Erythroblast (primary cell): Measurements from ENCODE around the gene KCNS1.
"Not testable (repeated sequence)": the region's sequence is repeated elsewhere in the genome, so short reads cannot be mapped to it uniquely, and the experiment has no call there.

ENCODE experiments used
- DNase-seq, 2 experiments: peaks; one replicate each; lab custom pipeline; 2025; lab: John Stamatoyannopoulos, UW
- GATA1 ChIP-seq: IDR thresholded peaks from 2 replicates; pipeline ENCODE4 v1.6.1; 2011; ENCODE audit warnings: low read depth, mild to moderate bottlenecking, control low read depth, low read length, moderate library complexity
- POLR2A ChIP-seq: IDR thresholded peaks from 2 replicates; pipeline ENCODE4 v1.6.1; 2011; ENCODE audit warnings: mild to moderate bottlenecking, low read length

KCNS1 gene, protein sequence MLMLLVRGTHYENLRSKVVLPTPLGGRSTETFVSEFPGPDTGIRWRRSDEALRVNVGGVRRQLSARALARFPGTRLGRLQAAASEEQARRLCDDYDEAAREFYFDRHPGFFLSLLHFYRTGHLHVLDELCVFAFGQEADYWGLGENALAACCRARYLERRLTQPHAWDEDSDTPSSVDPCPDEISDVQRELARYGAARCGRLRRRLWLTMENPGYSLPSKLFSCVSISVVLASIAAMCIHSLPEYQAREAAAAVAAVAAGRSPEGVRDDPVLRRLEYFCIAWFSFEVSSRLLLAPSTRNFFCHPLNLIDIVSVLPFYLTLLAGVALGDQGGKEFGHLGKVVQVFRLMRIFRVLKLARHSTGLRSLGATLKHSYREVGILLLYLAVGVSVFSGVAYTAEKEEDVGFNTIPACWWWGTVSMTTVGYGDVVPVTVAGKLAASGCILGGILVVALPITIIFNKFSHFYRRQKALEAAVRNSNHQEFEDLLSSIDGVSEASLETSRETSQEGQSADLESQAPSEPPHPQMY

DNA sequence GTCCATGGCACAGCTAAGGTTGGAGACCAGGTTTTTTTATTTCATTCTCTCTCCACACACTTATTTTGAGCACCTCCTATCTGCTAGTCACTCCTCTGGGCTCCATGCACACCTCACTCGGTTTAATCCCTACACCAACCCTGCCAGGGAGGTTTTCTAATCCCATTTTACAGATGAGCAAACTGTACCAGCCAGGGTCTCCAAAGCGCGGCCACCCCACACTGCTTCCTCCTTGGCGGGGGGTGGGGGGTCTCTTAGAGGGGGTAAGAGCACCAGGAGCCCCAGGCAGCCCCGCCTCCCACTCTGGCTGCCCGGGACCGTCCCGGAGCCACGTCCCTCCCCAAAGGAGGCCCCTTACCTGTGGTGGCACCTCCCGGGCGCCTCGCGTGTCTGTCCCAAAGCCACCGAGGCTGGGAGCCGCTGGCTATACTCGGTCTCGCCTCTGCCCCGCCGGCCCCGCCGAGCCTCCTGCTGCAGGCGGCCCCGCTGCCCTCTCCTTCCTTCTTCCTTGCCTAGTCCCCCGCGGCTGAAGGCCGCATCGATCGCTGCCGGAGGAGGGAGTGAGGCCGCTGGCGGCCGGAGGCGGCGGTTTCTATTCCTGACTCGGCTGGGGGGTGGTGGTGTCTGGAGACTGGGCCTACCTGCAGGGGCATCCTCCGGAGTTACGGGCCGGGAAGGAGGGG lies at the start of gene KCNS1:
KCNS1 (minus strand) TSS at position 565 of the 683 bp plus-strand sequence. CDS start 1,891 bp downstream, outside the sequence.
- DNase-seq: no peak
- TF ChIP-seq POLR2A: no peak
- no peak for TF ChIP-seq GATA1

DNA sequence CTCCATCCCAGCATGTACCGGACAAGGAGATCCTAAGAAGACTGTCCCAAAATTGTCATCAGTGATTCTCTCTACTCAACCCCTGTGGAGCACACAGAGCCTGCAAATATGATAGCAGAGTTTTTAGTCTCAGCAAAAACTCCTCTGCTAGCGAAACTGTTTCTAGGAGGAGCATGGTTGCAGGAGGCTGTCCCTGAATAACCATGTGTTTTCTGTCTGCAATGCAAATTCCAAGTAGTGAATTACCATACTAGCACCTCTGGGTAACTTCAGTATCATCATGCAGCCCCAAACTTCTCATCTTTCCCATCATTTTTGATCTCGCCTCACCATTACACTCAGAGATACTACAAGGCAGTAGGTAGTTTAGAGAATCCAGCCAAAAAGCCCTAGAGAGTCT lies 48.1 kb upstream of the KCNS1 start:
- DNase-seq: no peak
- no peak for TF ChIP-seq POLR2A
- TF ChIP-seq GATA1: no peak

DNA sequence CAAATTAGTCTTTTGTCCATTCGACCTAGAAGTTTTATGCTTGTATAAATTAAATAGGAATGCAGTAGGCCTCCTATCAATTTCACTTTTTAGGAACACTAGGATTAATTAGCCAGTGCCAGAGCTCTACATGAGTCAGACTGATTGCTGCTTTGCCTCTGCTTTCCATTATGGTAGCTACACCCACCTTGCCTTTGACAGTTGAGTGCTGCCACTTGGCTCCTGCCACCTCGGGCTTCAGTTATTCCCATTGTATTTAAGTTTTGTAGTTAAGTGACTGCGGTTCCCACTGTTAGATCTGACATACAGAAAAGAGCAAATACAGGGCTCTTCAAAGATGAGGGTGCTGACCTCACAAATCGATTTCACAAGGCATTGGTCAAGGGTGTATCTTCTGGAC lies 39.9 kb upstream of the KCNS1 start:
- no peak for TF ChIP-seq POLR2A
- no peak for TF ChIP-seq GATA1
- DNase-seq: no peak

DNA sequence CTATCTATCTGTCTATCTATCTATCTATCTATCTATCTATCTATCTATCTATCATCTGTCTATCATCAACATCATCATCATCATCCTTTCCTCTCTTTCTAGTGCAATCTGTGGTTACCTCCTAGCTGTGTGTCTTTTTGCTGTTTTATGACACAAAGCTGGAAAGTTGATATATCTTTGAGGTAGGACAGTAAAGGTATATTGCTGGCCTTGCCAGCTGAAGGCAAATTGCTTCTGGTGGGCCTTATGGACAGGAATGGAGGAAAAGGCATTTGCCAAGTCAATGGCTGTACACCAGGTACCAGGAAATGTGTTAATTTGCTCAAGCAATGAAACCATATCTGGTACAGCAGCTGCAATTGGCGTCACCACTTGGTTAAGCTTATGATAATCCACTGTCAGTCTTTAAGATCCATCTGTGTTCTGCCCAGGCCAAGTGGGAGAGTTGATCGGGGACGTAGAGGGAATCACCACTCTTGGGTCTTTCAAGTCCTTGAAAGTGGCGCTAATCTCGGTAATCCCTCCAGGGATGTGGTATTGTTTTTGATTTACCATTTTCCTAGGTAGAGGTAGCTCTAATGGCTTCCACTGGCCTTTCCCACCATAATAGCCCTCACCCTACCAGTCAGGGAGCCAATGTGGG lies 38.9 kb upstream of the KCNS1 start:
- not testable (repeated sequence) for DNase-seq

DNA sequence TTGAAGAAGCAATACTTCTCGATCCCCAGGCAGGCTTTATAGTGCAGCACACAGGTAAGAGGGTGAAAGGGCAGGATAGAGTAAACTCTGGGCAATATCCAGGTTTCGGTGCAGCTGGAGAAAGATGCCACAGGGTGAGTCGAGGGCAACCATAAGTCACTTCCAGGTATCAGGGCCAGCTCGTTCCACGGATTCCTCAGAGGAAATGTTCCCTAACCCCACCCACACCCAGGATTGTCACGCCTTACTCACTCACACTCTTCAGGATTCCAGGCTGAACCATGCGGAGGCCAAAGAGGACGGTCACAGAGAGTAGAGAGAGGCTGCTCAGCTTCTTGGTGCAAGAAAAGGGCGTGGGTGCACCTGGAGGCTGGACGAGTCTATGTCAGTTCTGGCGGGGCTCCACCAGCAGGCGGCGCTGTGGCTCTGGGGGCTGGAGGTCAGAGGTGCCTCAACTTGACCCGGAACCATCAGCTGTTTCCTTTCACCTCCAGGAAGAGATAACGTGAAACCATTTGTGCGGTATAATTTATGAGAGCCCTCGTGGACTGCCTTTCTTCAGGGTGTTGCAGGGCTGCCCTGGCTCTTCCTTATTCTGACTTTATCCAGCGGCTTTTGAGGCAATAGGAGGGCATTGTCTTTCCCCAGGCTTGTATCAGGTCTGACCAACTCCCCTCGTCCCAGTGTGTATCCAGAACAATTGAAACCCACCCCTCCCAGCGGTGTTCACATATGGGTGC lies 37.8 kb upstream of the KCNS1 start:
- peak; percentile 68 to 79 for DNase-seq
- TF ChIP-seq POLR2A: no peak
- TF ChIP-seq GATA1: no peak

DNA sequence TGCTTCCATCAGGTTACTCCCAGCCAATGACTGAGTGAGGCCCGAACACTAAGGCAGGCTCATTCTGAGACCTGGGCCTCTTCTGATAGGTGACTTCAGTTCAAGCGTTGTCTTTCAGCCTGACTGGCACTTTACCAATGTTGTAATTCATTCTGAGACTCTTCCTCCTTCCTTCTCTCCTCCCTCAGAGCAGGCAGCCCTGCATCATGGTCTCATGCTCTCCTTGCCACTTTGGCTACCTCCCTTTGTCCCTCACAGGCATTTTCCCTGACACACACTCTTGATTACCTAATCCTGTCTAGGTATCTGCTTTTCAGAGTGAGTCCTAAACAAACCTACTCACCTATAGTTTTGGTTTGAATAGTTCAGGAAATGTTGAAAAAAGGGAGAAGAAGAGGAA lies 36.0 kb upstream of the KCNS1 start:
- DNase-seq: no peak
- no peak for TF ChIP-seq GATA1
- TF ChIP-seq POLR2A: no peak

DNA sequence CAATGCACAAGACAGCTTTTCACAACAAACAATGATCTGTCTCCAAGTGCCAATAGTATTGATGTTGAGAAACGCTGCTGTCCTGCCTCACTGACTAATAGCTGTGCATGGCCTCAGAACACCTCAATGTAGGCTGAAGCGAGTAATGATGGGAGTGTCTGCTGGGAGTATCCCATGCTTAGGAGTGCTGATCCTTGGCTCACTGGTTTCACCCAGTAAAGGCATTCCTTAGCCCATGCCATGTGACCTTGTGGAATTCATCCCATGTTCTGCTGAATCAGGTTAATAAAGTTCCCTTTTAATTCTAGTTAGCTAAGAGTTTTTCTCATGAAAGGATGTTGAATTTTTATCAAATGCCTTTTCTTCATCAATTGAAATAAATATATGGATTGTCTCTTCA lies 27.2 kb upstream of the KCNS1 start:
- TF ChIP-seq POLR2A (no peak), GATA1 (no peak)
- DNase-seq: no peak

DNA sequence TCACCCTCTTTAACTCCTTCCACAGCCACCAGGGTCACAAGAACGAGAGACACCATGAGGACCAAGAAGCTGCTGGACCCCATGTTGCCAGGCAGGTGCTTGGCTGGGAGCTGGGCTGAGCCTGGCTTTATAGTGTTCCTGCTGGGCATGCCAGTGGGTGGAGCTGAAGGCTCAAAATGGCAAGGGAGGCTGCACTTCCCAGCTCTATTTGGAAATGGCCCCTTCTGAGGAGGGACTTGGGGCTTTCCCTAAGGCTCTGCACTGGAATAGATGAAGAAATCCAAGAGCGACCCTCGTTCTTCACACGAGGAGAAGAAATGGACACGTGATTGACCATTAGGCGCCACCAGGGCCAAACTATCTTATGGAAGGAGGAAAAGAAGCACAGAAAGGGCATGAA lies 23.4 kb upstream of the KCNS1 start, which contains the start of gene WFDC12:
WFDC12 (minus strand) TSS at position 101 of the 400 bp plus-strand sequence; CDS start at position 83, 18 bp downstream.
- DNase-seq: no peak
- TF ChIP-seq POLR2A: no peak

DNA sequence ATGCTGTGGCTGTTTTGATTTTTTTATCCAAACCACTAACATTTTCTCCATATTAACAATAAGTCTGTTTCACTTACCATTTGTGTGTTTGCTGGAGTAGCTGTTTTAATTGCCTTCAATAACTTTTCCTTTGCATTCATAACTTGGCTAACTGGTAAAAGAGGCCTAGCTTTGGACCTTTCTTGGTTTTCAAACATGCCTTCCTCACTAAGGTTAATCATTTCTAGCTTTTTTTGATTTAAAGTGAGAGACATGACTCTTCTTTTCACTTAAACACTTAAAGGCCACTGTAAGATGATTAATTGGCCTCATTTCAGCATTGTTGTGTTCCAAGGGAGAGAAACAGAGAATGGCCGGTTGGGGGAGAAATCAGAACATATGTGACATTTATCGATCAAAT lies 20.5 kb upstream of the KCNS1 start:
- DNase-seq: no peak

DNA sequence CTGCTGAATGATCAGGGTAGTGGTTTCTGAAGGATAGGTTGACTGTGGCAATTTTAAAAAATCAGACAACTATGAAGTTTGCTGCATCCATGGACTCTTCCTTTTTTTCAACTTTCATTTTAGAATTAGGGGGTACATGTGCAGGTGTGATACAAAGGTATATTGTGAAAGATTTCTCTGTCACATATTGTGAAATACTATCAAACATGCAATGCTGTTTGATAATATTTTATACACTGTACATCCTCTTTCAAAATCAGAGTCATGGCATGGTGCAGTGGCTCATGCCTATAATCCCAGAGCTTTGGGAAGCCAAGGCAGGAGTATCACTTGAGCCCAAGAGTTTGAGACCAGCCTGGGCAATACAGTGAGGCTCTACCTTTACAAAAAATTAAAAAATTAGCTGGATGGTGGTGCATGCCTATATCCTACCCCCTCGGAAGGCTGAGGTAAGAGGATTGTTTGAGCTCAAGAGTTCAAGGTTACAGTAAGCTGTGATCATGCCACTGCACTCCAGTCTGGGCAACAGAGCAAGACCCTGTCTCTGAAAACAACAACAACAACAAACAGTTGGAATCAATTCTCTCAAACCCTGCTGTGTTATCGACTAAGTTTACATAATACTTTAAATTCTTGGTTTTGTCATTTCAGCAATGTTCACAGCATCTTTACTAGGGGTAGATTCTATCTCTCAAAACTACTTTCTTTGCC lies 18.8 kb upstream of the KCNS1 start:
- DNase-seq: no peak
- TF ChIP-seq POLR2A: no peak
- no peak for TF ChIP-seq GATA1

More for the DNA sequence above, 20.5 kb upstream of the KCNS1 start:
- TF ChIP-seq POLR2A (no peak), GATA1 (no peak)

DNA sequence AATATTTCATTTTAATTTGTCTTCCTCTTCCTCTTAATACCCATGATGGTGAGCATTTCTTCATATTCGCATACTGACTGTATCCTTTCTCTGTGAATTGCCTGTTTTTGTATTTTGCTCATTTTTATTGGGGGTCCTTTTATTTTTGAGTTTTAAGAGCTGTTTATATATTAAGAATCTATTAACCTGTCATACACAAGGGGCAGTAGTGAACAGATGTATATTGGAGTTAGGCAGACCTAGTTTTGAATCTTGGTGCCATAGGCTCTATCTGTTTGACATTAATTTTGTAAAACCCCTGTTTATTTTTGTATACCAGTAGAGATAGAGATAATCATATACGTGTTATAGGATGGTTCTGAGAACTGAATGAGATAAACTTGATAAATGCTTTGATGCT lies 17.1 kb upstream of the KCNS1 start:
- DNase-seq: no peak
- TF ChIP-seq POLR2A (no peak), GATA1 (no peak)

DNA sequence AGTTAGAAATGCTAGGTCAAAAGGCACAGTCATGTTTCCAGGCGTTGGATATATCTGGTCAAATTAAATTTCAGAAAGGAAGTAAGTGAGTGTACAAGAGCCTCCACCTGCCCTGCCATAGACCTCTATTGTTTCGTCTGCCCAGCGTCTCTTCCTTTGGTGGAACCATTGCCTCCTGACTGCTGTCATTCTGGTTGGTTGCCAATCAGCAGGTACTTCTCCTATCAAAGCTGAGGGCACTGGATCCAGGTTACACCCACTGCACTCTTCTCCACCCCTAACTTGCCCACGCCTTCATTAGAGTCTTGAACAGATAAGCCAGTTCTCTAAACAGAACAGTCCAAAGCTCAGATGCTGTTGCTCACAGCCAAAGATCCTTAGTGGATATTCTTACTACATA lies 16.7 kb upstream of the KCNS1 start:
- no peak for TF ChIP-seq POLR2A
- no peak for TF ChIP-seq GATA1
- no peak for DNase-seq

DNA sequence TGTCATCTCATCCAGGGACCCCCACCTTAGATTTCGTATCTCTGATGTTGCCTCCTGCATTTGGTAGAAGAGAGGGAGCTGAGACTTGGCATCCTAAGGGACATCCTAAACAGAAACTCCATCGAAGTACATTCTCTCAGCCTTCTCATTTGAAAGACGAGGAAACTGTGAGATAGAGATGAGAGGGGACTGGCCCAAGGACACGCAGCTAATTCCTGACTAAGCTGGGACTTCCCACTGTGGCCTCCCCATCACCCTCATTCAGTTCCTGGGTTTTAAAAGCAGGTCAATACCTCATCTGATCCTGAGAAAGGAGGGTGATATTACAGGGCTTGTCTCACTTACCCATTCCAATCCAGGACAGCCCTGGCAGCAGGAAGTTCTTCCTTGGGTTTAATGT lies 14.9 kb upstream of the KCNS1 start:
- TF ChIP-seq POLR2A (no peak), GATA1 (no peak)
- DNase-seq: no peak
